ENCODE measurements around the gene GAMT. TPM values are rescaled to one million over a fixed set of nuclear protein-coding genes. Genes with fewer than 3 reads are reported as not detected.
A peak's percentile ranks its signal among the peaks of the same experiment; 100 is the strongest.

The GAMT gene
- total and polyA plus RNA-seq, 2 of the 13 experiments (the other 11 are each of a cell fraction or from before 2014, with no cell fraction given) = 115 to 124 TPM

DNA sequence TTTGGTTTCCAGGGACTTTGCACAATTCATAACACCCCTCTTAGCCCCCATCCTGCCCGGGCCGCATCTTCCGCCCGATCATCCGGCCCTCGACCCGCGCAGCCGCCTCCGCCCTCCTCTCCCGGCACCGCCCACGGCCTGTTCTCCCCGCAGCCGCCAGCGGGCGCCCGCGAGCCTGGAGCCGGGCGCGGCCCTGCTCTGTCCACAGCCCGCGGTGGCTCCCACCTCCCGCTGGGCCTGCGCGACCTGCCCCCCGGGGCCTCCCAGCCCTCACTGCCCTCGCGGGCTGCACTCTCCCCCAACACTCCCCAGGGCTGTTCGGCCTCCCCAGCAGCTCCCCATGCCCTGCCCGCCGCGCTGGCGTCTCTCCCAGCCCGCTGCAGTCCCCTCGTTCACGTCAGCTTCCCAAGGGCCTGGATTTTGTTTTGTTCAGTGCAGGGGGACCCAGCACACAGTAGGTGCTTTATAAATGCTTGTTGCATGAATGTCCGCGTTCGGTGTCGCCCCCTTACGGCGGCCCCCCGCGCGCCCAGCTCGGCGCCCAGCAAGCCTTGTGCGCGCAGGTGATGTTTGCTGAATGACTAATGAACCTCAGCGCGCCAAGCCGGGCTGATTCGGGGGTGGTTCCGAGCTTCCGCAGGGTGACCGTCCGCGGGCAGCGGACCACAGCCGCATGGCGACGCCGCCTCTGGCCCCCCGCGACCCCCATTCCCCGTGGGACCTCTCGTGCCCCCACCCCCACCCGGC is 44.0 kb upstream of the GAMT start (continued):
- TF ChIP-seq, protein P1, sequence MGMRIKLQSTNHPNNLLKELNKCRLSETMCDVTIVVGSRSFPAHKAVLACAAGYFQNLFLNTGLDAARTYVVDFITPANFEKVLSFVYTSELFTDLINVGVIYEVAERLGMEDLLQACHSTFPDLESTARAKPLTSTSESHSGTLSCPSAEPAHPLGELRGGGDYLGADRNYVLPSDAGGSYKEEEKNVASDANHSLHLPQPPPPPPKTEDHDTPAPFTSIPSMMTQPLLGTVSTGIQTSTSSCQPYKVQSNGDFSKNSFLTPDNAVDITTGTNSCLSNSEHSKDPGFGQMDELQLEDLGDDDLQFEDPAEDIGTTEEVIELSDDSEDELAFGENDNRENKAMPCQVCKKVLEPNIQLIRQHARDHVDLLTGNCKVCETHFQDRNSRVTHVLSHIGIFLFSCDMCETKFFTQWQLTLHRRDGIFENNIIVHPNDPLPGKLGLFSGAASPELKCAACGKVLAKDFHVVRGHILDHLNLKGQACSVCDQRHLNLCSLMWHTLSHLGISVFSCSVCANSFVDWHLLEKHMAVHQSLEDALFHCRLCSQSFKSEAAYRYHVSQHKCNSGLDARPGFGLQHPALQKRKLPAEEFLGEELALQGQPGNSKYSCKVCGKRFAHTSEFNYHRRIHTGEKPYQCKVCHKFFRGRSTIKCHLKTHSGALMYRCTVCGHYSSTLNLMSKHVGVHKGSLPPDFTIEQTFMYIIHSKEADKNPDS (CRISPR knock-in tag; IDR thresholded peaks at IDR 0.05) = no peak
- TF ChIP-seq KDM5B (CRISPR knock-in tag; IDR thresholded peaks at IDR 0.05; ENCODE audit: borderline replicate concordance) = no peak
- no peak for TF ChIP-seq ZNF12 (CRISPR knock-in tag; IDR thresholded peaks at IDR 0.05)
- TF ChIP-seq ZNF775 (CRISPR knock-in tag; IDR thresholded peaks at IDR 0.05; ENCODE audit: borderline replicate concordance) = no peak
- TF ChIP-seq ZNF776 (CRISPR knock-in tag; IDR thresholded peaks at IDR 0.05) = no peak
- no peak for TF ChIP-seq MAFF (IDR thresholded peaks at IDR 0.05; ENCODE audit: low read depth, low read length)
- no peak for TF ChIP-seq TRIM24 (CRISPR knock-in tag; IDR thresholded peaks at IDR 0.05)
- 0 out of 2 replicates have a peak, but pooled peaks have one; percentile 30 for TF ChIP-seq MED13 (CRISPR knock-in tag; IDR thresholded peaks at IDR 0.05)
- TF ChIP-seq, protein P2, sequence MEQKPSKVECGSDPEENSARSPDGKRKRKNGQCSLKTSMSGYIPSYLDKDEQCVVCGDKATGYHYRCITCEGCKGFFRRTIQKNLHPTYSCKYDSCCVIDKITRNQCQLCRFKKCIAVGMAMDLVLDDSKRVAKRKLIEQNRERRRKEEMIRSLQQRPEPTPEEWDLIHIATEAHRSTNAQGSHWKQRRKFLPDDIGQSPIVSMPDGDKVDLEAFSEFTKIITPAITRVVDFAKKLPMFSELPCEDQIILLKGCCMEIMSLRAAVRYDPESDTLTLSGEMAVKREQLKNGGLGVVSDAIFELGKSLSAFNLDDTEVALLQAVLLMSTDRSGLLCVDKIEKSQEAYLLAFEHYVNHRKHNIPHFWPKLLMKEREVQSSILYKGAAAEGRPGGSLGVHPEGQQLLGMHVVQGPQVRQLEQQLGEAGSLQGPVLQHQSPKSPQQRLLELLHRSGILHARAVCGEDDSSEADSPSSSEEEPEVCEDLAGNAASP (CRISPR knock-in tag; IDR thresholded peaks at IDR 0.05; ENCODE audit: borderline replicate concordance) = no peak
- no peak for TF ChIP-seq ZNF761 (CRISPR knock-in tag; conservative IDR thresholded peaks at IDR 0.05)
- no peak for TF ChIP-seq ZNF75D (CRISPR knock-in tag; IDR thresholded peaks at IDR 0.05; ENCODE audit: borderline replicate concordance)
- TF ChIP-seq HNF4G (IDR thresholded peaks at IDR 0.05; ENCODE audit: borderline replicate concordance, low read depth, low read length) = no peak
- TF ChIP-seq HNF4G (CRISPR knock-in tag; IDR thresholded peaks at IDR 0.05; ENCODE audit: borderline replicate concordance, low read depth) = peak; percentile 56; the same call in 1 of the 2 replicates
- TF ChIP-seq ZNF274 (CRISPR knock-in tag; IDR thresholded peaks at IDR 0.05) = peak; percentile 70; the same call in 1 of the 2 replicates
- TF ChIP-seq GTF2F1 (IDR thresholded peaks at IDR 0.05; ENCODE audit: low read length) = no peak
- TF ChIP-seq ATAD3A (CRISPR knock-in tag; IDR thresholded peaks at IDR 0.05) = no peak
- TF ChIP-seq KAT2B (IDR thresholded peaks at IDR 0.05; ENCODE audit: borderline replicate concordance, low read depth, low read length) = no peak
- TF ChIP-seq, protein P3, sequence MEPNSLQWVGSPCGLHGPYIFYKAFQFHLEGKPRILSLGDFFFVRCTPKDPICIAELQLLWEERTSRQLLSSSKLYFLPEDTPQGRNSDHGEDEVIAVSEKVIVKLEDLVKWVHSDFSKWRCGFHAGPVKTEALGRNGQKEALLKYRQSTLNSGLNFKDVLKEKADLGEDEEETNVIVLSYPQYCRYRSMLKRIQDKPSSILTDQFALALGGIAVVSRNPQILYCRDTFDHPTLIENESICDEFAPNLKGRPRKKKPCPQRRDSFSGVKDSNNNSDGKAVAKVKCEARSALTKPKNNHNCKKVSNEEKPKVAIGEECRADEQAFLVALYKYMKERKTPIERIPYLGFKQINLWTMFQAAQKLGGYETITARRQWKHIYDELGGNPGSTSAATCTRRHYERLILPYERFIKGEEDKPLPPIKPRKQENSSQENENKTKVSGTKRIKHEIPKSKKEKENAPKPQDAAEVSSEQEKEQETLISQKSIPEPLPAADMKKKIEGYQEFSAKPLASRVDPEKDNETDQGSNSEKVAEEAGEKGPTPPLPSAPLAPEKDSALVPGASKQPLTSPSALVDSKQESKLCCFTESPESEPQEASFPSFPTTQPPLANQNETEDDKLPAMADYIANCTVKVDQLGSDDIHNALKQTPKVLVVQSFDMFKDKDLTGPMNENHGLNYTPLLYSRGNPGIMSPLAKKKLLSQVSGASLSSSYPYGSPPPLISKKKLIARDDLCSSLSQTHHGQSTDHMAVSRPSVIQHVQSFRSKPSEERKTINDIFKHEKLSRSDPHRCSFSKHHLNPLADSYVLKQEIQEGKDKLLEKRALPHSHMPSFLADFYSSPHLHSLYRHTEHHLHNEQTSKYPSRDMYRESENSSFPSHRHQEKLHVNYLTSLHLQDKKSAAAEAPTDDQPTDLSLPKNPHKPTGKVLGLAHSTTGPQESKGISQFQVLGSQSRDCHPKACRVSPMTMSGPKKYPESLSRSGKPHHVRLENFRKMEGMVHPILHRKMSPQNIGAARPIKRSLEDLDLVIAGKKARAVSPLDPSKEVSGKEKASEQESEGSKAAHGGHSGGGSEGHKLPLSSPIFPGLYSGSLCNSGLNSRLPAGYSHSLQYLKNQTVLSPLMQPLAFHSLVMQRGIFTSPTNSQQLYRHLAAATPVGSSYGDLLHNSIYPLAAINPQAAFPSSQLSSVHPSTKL (CRISPR knock-in tag; IDR thresholded peaks at IDR 0.05) = no peak
- no peak for TF ChIP-seq ATRX (CRISPR knock-in tag; IDR thresholded peaks at IDR 0.05; ENCODE audit: borderline replicate concordance)
- TF ChIP-seq ZNF317 (CRISPR knock-in tag; IDR thresholded peaks at IDR 0.05) = no peak
- no peak for TF ChIP-seq TSC22D2 (CRISPR knock-in tag; IDR thresholded peaks at IDR 0.05; ENCODE audit: borderline replicate concordance)
- TF ChIP-seq REL (CRISPR knock-in tag; conservative IDR thresholded peaks at IDR 0.05) = no peak

Data from HepG2 (cell line).